Hepatocyte (in vitro differentiated cells): ENCODE measurements around the gene CHCHD4.

Experiments
- EZH2 ChIP-seq: fragments of 200-600 bp; sonication (generic); IDR thresholded peaks from 2 replicates; pipeline ENCODE4 v1.6.1; 2016; ENCODE audit warnings: antibody characterized with exemption, mild to moderate bottlenecking, borderline replicate concordance
- EZH2phosphoT487 ChIP-seq: fragments of 200-600 bp; sonication (generic); IDR thresholded peaks from one replicate; pipeline ENCODE4 v1.6.1; 2018; ENCODE audit warnings: antibody characterized with exemption, mild to moderate bottlenecking, low read depth, moderate library complexity; ENCODE audit not compliant: unreplicated experiment, severe bottlenecking

- no peak for TF ChIP-seq EZH2phosphoT487
- TF ChIP-seq EZH2: no peak
Measured at GRCh38 chr3:14123308-14124222, 1.1 kb downstream of the CHCHD4 start.
